ENCODE results near the gene ADAMTS2.

Gene ADAMTS2

DNA sequence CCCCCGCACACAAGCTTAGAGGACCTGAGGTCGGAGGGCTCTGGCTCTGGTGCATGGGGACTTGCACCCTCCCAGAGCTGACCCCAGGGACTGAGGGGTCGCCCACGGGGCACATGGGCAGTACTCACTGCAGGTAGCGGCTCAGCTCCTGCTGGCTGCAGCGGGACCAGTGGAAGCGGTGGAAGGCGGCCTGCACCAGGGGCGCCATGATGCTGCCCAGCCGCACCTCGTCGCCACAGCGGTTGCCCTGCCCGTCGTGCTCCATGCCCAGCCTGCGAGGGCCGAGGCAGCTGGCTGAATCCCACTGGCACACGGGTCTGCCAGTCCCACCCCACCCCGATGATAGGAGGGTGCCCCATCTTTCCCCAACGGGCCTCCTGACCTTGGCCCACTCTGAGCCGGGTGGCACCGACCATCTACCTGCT, 191.3 kb downstream of the ADAMTS2 start:
- TF ChIP-seq YY1 (IDR thresholded peaks at IDR 0.05; ENCODE audit: low read depth) (no peak), TCF12 (IDR thresholded peaks at IDR 0.05; ENCODE audit: low read depth) (no peak)

GRCh38 chr5:179153341-179153901, 191.8 kb downstream of the ADAMTS2 start:
- TF ChIP-seq TAF1 (IDR thresholded peaks at IDR 0.05; ENCODE audit: low read depth) (no peak), ZBTB7A (IDR thresholded peaks at IDR 0.05; ENCODE audit: low read depth) (no peak), TCF12 (IDR thresholded peaks at IDR 0.05; ENCODE audit: low read depth) (no peak), EP300 (IDR thresholded peaks at IDR 0.05; ENCODE audit: borderline replicate concordance) (no peak), CREB1 (IDR thresholded peaks at IDR 0.05; ENCODE audit: low read depth) (no peak), REST (IDR thresholded peaks at IDR 0.05; ENCODE audit: low read depth) (no peak), NFIC (IDR thresholded peaks at IDR 0.05) (no peak), USF1 (IDR thresholded peaks at IDR 0.05) (no peak)
- TF ChIP-seq, protein P1, sequence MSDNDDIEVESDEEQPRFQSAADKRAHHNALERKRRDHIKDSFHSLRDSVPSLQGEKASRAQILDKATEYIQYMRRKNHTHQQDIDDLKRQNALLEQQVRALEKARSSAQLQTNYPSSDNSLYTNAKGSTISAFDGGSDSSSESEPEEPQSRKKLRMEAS (IDR thresholded peaks at IDR 0.05), result no peak

GRCh38 chr5:179152941-179153340, 192.3 kb downstream of the ADAMTS2 start:
- TF ChIP-seq TEAD4 (IDR thresholded peaks at IDR 0.05), result no peak
- TF ChIP-seq RAD21 (IDR thresholded peaks at IDR 0.05; ENCODE audit: low read depth), result no peak
- no peak for TF ChIP-seq EGR1 (IDR thresholded peaks at IDR 0.05)
- TF ChIP-seq FOXM1 (IDR thresholded peaks at IDR 0.05; ENCODE audit: borderline replicate concordance, low read depth), result no peak
- no peak for TF ChIP-seq TAF1 (IDR thresholded peaks at IDR 0.05; ENCODE audit: low read depth)
- no peak for TF ChIP-seq REST (IDR thresholded peaks at IDR 0.05; ENCODE audit: low read depth)
- TF ChIP-seq ZBTB7A (IDR thresholded peaks at IDR 0.05; ENCODE audit: low read depth), result no peak
- TF ChIP-seq EP300 (IDR thresholded peaks at IDR 0.05; ENCODE audit: borderline replicate concordance), result no peak
- TF ChIP-seq, protein P1 (IDR thresholded peaks at IDR 0.05), result no peak
- TF ChIP-seq USF1 (IDR thresholded peaks at IDR 0.05), result no peak
- TF ChIP-seq YY1 (IDR thresholded peaks at IDR 0.05; ENCODE audit: low read depth), result no peak
- no peak for TF ChIP-seq CEBPB (IDR thresholded peaks at IDR 0.05)
- TF ChIP-seq CREB1 (IDR thresholded peaks at IDR 0.05; ENCODE audit: low read depth), result no peak
- TF ChIP-seq NFIC (IDR thresholded peaks at IDR 0.05), result no peak
- TF ChIP-seq TCF12 (IDR thresholded peaks at IDR 0.05; ENCODE audit: low read depth), result no peak

GRCh38 chr5:179152144-179152895, 192.9 kb downstream of the ADAMTS2 start:
- TF ChIP-seq CEBPB (IDR thresholded peaks at IDR 0.05) (no peak), YY1 (IDR thresholded peaks at IDR 0.05; ENCODE audit: low read depth) (no peak), REST (IDR thresholded peaks at IDR 0.05; ENCODE audit: low read depth) (no peak), RAD21 (IDR thresholded peaks at IDR 0.05; ENCODE audit: low read depth) (no peak), FOXM1 (IDR thresholded peaks at IDR 0.05; ENCODE audit: borderline replicate concordance, low read depth) (no peak), NFIC (IDR thresholded peaks at IDR 0.05) (no peak), EGR1 (IDR thresholded peaks at IDR 0.05) (no peak), TCF12 (IDR thresholded peaks at IDR 0.05; ENCODE audit: low read depth) (no peak), CREB1 (IDR thresholded peaks at IDR 0.05; ENCODE audit: low read depth) (no peak)
